Measurements from ENCODE around the gene TMEM9B.

The TMEM9B gene

GRCh38 chr11:8913961-8914660 lies 50.1 kb downstream of the TMEM9B start:
- Mint-ChIP-seq H3K36me3 (ENCODE audit: insufficient read depth) (peaks cover 23% of the 10 kb centered on the region), H3K27ac (ENCODE audit: low read depth) (peak overlapping the region; percentile 71)
- ATAC-seq (replicated peaks; ENCODE audit: extremely low read depth, poor library complexity, severe bottlenecking): peak; percentile 41

GRCh38 chr11:8911029-8911823 lies 53.0 kb downstream of the TMEM9B start, which contains the start of gene AKIP1:
TSS of gene AKIP1 (plus strand) at chr11:8911189. CDS start at chr11:8911450, 261 bp downstream.
- Mint-ChIP-seq H3K27me3 (no peaks in the 10 kb centered on the region), H3K4me3 (peak within 1 kb of the TSS; percentile 95), H3K4me1 (peaks cover 36% of the 10 kb centered on the region)

More at GRCh38 chr11:8913961-8914660, 50.1 kb downstream of the TMEM9B start:
- no peak for DNase-seq (ENCODE audit: low spot score in 2 of 2)
- Mint-ChIP-seq H3K4me1 (peaks cover 30% of the 10 kb centered on the region), H3K27me3 (no peaks in the 10 kb centered on the region), H3K9me3 (no peaks in the 10 kb centered on the region), H3K4me3 (peak overlapping the region; percentile 58)

DNA sequence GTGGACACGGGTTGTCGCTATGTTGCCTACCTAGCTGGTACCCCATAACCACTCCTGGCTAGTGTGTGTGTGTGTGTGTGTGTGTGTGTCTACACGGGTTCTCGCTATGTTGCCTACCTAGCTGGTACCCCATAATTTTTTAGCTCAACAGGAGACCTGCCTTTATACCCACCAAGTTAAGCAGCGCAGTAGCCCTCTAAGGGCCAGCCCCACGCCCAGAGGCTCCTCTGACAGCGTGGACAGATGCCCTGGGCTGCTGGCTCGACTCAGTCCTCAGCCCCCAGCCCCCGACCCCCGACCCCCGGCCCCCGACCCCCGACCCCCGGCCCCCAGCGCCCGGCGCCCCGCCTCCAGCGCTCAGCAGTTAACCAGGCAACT lies 53.6 kb downstream of the TMEM9B start:
- Mint-ChIP-seq H3K36me3 (ENCODE audit: insufficient read depth) (peaks cover 14% of the 10 kb centered on the region), H3K4me3 (peak overlapping the region; percentile 95), H3K27me3 (no peaks in the 10 kb centered on the region), H3K27ac (ENCODE audit: low read depth) (peak overlapping the region; percentile 95), H3K9me3 (no peaks in the 10 kb centered on the region), H3K4me1 (peaks cover 36% of the 10 kb centered on the region)
- DNase-seq (ENCODE audit: low spot score in 2 of 2) (no peak), ATAC-seq (replicated peaks; ENCODE audit: extremely low read depth, poor library complexity, severe bottlenecking) (peak; percentile 13)

More at GRCh38 chr11:8911029-8911823, 53.0 kb downstream of the TMEM9B start, which contains the start of gene AKIP1:
- Mint-ChIP-seq H3K9me3 (no peaks in the 10 kb centered on the region), H3K36me3 (ENCODE audit: insufficient read depth) (peaks cover 16% of the 10 kb centered on the region), H3K27ac (ENCODE audit: low read depth) (peak within 1 kb of the TSS; percentile 95)
- ATAC-seq (replicated peaks; ENCODE audit: extremely low read depth, poor library complexity, severe bottlenecking) (peak; percentile 64), DNase-seq (ENCODE audit: low spot score in 2 of 2) (peak; percentile 48 to 54)

- Mint-ChIP-seq H3K4me1 (peaks cover 20% of the 10 kb centered on the region), H3K27ac (ENCODE audit: low read depth) (no peak overlapping the region), H3K27me3 (no peaks in the 10 kb centered on the region), H3K4me3 (no peak overlapping the region), H3K36me3 (ENCODE audit: insufficient read depth) (peaks cover 7% of the 10 kb centered on the region), H3K9me3 (no peaks in the 10 kb centered on the region)
- no peak for DNase-seq (ENCODE audit: low spot score in 2 of 2)
- ATAC-seq (replicated peaks; ENCODE audit: extremely low read depth, poor library complexity, severe bottlenecking): no peak
These were observed 56.1 kb downstream of the TMEM9B start for GRCh38 chr11:8908099-8908498.

GRCh38 chr11:8907116-8907515 lies 57.1 kb downstream of the TMEM9B start:
- H3K4me1 Mint-ChIP-seq: peaks cover 16% of the 10 kb centered on the region
- no peaks in the 10 kb centered on the region for H3K27me3 Mint-ChIP-seq
- DNase-seq (ENCODE audit: low spot score in 2 of 2) (no peak), ATAC-seq (replicated peaks; ENCODE audit: extremely low read depth, poor library complexity, severe bottlenecking) (no peak)
- no peak overlapping the region for H3K27ac Mint-ChIP-seq (ENCODE audit: low read depth)
- H3K4me3 Mint-ChIP-seq: no peak overlapping the region
- peaks cover 6% of the 10 kb centered on the region for H3K36me3 Mint-ChIP-seq (ENCODE audit: insufficient read depth)
- H3K9me3 Mint-ChIP-seq: no peaks in the 10 kb centered on the region

DNA sequence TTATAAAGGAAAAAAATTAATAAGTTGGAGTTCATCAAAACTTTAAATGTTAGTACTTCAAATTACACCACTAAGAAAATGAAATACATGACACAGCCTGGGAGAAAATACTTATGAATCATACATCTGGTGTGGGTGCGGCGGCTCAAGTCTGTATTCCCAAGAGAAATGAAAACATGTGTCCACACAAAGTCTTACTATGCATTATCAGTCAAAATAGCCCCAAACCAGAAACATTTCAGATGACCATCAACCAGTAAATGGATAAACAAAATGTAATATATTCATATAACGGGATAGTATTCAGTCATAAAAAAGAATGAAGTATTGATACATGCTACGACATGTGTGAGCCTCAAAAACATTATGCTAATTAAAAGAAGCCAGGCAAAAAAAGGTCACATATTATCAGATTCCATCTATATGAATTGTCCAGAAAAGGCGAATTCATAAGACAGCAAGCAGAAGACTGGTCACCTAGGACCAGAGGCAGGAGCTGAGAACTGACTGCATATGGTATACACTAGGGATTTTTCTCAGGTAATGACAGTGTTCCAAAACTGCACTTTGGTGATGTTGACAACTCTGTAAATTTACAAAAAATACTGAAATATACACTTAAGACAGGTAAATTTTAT lies 58.6 kb downstream of the TMEM9B start:
- Mint-ChIP-seq H3K4me1 (peaks cover 16% of the 10 kb centered on the region), H3K27me3 (no peaks in the 10 kb centered on the region), H3K4me3 (no peak overlapping the region), H3K36me3 (ENCODE audit: insufficient read depth) (no peaks in the 10 kb centered on the region), H3K27ac (ENCODE audit: low read depth) (no peak overlapping the region), H3K9me3 (no peaks in the 10 kb centered on the region)
- DNase-seq (ENCODE audit: low spot score in 2 of 2) (no peak), ATAC-seq (replicated peaks; ENCODE audit: extremely low read depth, poor library complexity, severe bottlenecking) (no peak)

DNA sequence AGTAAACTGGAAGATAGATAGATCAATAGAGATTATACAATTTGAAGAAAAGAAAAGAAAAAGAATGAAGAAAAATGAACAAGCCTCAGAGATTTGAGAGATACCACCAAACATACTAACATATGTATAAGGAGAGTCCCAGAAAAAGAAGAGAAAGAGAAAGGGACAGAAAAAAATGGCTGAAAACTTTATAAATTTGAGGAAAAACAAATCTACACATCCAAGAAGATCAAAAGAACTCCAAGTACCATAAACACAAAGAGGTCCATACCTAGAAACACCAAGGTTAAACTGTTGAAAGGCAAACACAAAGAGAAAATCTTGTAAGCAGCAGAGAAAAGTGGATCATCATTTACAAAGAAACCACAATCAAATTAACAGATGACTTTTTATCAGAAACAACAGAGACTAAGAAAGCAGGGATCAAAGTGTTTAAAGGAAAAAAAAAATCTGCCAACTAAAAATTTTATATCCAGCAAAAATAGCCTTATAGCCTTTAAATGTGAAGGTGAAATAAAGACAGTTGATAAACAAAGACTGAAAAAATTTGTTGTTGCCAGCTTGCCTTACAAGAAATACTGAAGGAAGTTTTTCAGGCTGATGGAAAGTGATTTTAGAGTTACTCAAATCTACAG lies 65.0 kb downstream of the TMEM9B start:
- DNase-seq (ENCODE audit: low spot score in 2 of 2) (no peak), ATAC-seq (replicated peaks; ENCODE audit: extremely low read depth, poor library complexity, severe bottlenecking) (no peak)
- peaks cover 12% of the 10 kb centered on the region for H3K9me3 Mint-ChIP-seq
- H3K4me3 Mint-ChIP-seq: no peak overlapping the region
- H3K36me3 Mint-ChIP-seq (ENCODE audit: insufficient read depth): no peaks in the 10 kb centered on the region
- no peak overlapping the region for H3K27ac Mint-ChIP-seq (ENCODE audit: low read depth)
- no peaks in the 10 kb centered on the region for H3K4me1 Mint-ChIP-seq
- H3K27me3 Mint-ChIP-seq: no peaks in the 10 kb centered on the region
